Omental fat pad (tissue), 4 donors: Measurements from ENCODE around the gene TNIK. TPM values are rescaled to one million over a fixed set of nuclear protein-coding genes. Genes with fewer than 3 reads are reported as not detected.

Experiments used
- ATAC-seq: fragments of 150-250 bp; one replicate; pipeline ENCODE4 v1.9.1; 2016; ENCODE audit warnings: mild to moderate bottlenecking, moderate library complexity; ENCODE audit not compliant: low FRiP score
- DNase-seq: peaks from one replicate; pipeline ENCODE4 v3.0.0-alpha.2; 2019; ENCODE audit warnings: low spot score
- total RNA-seq, 4 donors: library from RNA; depleted of rRNA; stranded (reverse); fragments of >200 nt; gene quantifications; one replicate each; pipeline ENCODE4 v1.1.0, GENCODE V29; 2016
- TF ChIP-seq, protein P1 (sequence below), 3 donors: fragments of 450-650 bp; IDR thresholded peaks; one replicate each; pipeline ENCODE4 v1.5.1; 2016 to 2017; ENCODE audit warnings: antibody characterized with exemption in 3 of 3, mild to moderate bottlenecking in 3 of 3, moderate library complexity in 2 of 3

Gene TNIK
- total RNA-seq, 4 donors from 2014 or later, result 3.9 to 12.8 (median 6.5) TPM

DNA sequence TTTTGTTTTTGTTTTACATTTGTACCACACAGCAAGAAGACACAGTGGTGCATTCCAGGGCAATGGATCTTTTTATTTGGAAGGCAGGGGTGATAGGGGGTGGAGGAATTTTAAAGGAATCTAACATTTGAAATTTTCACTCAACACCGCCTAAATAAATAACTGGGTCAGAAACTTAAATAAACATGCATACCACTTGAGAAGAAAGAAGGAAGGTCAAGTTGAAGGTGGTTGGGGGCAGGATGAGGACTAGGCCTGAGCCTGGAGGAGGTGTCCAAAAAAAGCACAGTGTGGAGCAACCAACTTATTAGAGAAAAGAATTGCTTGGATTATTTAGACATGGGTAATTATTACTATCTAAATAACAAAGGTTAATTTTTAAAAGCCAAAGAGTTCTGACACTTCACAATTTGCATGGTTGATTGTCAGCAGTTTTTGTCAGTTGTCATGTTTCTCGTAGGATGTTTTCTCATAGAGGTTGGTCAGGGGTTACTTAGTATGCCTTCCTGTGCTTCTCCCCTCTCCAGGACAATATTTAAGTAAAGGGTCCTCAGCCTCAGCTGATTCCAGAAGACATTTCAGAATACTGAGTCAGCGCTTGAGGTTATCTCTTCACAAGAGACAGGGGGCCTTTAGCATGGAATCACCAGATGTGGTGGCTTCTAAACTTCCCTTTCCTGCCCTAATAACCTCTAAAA is 260.0 kb downstream of the TNIK start:
- ATAC-seq (no peak), DNase-seq (no peak)
- TF ChIP-seq, protein P1, sequence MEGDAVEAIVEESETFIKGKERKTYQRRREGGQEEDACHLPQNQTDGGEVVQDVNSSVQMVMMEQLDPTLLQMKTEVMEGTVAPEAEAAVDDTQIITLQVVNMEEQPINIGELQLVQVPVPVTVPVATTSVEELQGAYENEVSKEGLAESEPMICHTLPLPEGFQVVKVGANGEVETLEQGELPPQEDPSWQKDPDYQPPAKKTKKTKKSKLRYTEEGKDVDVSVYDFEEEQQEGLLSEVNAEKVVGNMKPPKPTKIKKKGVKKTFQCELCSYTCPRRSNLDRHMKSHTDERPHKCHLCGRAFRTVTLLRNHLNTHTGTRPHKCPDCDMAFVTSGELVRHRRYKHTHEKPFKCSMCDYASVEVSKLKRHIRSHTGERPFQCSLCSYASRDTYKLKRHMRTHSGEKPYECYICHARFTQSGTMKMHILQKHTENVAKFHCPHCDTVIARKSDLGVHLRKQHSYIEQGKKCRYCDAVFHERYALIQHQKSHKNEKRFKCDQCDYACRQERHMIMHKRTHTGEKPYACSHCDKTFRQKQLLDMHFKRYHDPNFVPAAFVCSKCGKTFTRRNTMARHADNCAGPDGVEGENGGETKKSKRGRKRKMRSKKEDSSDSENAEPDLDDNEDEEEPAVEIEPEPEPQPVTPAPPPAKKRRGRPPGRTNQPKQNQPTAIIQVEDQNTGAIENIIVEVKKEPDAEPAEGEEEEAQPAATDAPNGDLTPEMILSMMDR (IDR thresholded peaks at IDR 0.05), result no peak

DNA sequence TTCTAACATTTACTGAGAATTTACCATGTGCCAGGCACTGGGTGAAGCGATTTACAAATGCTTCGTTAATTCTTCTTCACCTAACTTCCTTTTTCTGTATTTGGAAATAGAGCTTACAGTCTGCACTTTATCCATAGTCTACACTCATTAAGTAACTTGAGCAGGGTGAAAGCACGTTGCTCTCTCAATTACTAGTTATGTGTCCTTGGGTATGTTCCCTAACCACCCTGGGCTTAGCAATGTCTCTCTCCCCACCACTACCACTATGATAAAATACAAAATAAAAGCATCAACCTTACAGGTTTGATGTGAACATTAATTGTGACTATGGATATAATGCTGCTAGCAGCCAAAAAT is 260.8 kb downstream of the TNIK start:
- TF ChIP-seq, protein P1 (IDR thresholded peaks at IDR 0.05), result no peak
- no peak for ATAC-seq

GRCh38 chr3:171198781-171199472 is 261.3 kb downstream of the TNIK start:
- TF ChIP-seq, protein P1 (IDR thresholded peaks at IDR 0.05), result no peak
- no peak for ATAC-seq
- DNase-seq, result no peak

More for the DNA sequence above, 260.8 kb downstream of the TNIK start:
- no peak for DNase-seq

DNA sequence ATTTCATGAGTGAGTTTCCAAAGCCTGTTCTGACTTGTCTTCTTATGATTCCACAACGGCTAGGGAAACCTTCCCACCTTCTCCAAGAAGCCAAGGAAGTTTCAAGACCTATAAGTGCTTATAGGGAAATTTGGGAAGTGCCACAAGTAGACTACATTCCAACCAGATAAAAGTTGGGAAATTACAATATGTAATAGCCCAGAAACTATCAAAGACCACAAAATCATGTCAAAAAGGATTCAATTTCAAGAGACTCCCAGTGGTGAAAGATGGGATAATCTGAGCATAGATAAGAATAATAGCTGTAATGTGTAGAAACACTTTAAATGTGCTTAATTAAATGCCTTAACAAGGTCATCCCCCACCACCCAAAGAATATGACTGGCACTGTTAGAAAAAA is 264.5 kb downstream of the TNIK start:
- TF ChIP-seq, protein P1 (IDR thresholded peaks at IDR 0.05), result no peak
- DNase-seq, result no peak
- ATAC-seq, result no peak

DNA sequence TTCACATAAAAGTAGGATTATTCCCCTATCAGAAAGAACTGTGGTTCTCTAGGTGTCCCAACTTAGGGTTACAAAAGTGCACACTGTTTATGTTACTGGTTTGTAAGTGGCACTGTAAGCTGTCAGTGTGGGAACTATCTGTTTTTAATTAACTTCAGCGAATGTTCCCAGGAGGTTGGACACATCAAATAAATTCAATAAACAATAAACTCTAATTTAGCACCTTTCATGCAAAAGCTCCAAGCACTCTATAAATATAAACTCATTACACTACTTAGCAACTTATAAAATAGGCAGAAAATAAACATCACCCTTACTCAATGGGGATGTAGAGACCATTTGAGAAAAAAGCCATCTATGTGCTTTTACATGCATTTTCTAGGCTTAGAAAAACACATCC is 265.2 kb downstream of the TNIK start:
- ATAC-seq, result no peak
- no peak for DNase-seq
- TF ChIP-seq, protein P1 (IDR thresholded peaks at IDR 0.05), result no peak

- ATAC-seq (no peak), DNase-seq (no peak)
- TF ChIP-seq, protein P1 (IDR thresholded peaks at IDR 0.05), result no peak
Measured at GRCh38 chr3:171193693-171194092, 266.5 kb downstream of the TNIK start.
